ENCODE data around the gene PACS1. TPM values are rescaled to one million over a fixed set of nuclear protein-coding genes. Genes with fewer than 3 reads are reported as not detected.
A peak's percentile ranks its signal among the peaks of the same experiment; 100 is the strongest.

Gene PACS1
- total RNA-seq, 1 donor = 66.7 TPM

- Histone ChIP-seq H3K4me3 (ENCODE audit: low read length) (no peak overlapping the region), H3K4me1 (ENCODE audit: insufficient read depth, low read length) (peaks cover 28% of the 10 kb centered on the region), H3K9me3 (ENCODE audit: low read depth, low read length) (no peaks in the 10 kb centered on the region), H3K27me3 (ENCODE audit: insufficient read depth, low read length) (no peaks in the 10 kb centered on the region)
Observed at GRCh38 chr11:66281776-66282467, 211.8 kb downstream of the PACS1 start.

GRCh38 chr11:66282468-66283455 is 212.7 kb downstream of the PACS1 start:
- no peaks in the 10 kb centered on the region for H3K27me3 ChIP-seq (ENCODE audit: insufficient read depth, low read length)
- H3K9me3 ChIP-seq (ENCODE audit: low read depth, low read length) = no peaks in the 10 kb centered on the region
- H3K4me3 ChIP-seq (ENCODE audit: low read length) = no peak overlapping the region
- peaks cover 29% of the 10 kb centered on the region for H3K4me1 ChIP-seq (ENCODE audit: insufficient read depth, low read length)

GRCh38 chr11:66283461-66284105 is 213.5 kb downstream of the PACS1 start:
- Histone ChIP-seq H3K27me3 (ENCODE audit: insufficient read depth, low read length) (no peaks in the 10 kb centered on the region), H3K4me3 (ENCODE audit: low read length) (no peak overlapping the region), H3K9me3 (ENCODE audit: low read depth, low read length) (no peaks in the 10 kb centered on the region), H3K4me1 (ENCODE audit: insufficient read depth, low read length) (peaks cover 36% of the 10 kb centered on the region)

- H3K4me1 ChIP-seq (ENCODE audit: insufficient read depth, low read length) = peaks cover 36% of the 10 kb centered on the region
Observed at GRCh38 chr11:66284526-66285078, 214.5 kb downstream of the PACS1 start.

GRCh38 chr11:66285250-66285947 is 215.3 kb downstream of the PACS1 start:
- H3K9me3 ChIP-seq (ENCODE audit: low read depth, low read length) = no peaks in the 10 kb centered on the region
- peaks cover 43% of the 10 kb centered on the region for H3K4me1 ChIP-seq (ENCODE audit: insufficient read depth, low read length)
- H3K4me3 ChIP-seq (ENCODE audit: low read length) = no peak overlapping the region

More at GRCh38 chr11:66284526-66285078, 214.5 kb downstream of the PACS1 start:
- no peak overlapping the region for H3K4me3 ChIP-seq (ENCODE audit: low read length)
- no peaks in the 10 kb centered on the region for H3K27me3 ChIP-seq (ENCODE audit: insufficient read depth, low read length)
- no peaks in the 10 kb centered on the region for H3K9me3 ChIP-seq (ENCODE audit: low read depth, low read length)

GRCh38 chr11:66286699-66287098 is 216.6 kb downstream of the PACS1 start:
- Histone ChIP-seq H3K4me3 (ENCODE audit: low read length) (no peak overlapping the region), H3K4me1 (ENCODE audit: insufficient read depth, low read length) (peaks cover 42% of the 10 kb centered on the region), H3K9me3 (ENCODE audit: low read depth, low read length) (no peaks in the 10 kb centered on the region), H3K27me3 (ENCODE audit: insufficient read depth, low read length) (peaks cover 15% of the 10 kb centered on the region)

More at GRCh38 chr11:66285250-66285947, 215.3 kb downstream of the PACS1 start:
- H3K27me3 ChIP-seq (ENCODE audit: insufficient read depth, low read length) = peaks cover 4% of the 10 kb centered on the region

GRCh38 chr11:66287211-66287888 is 217.3 kb downstream of the PACS1 start:
- Histone ChIP-seq H3K9me3 (ENCODE audit: low read depth, low read length) (no peaks in the 10 kb centered on the region), H3K4me3 (ENCODE audit: low read length) (no peak overlapping the region), H3K4me1 (ENCODE audit: insufficient read depth, low read length) (peaks cover 43% of the 10 kb centered on the region), H3K27me3 (ENCODE audit: insufficient read depth, low read length) (peaks cover 17% of the 10 kb centered on the region)

GRCh38 chr11:66287889-66288670 is 218.0 kb downstream of the PACS1 start:
- H3K9me3 ChIP-seq (ENCODE audit: low read depth, low read length) = no peaks in the 10 kb centered on the region
- H3K4me3 ChIP-seq (ENCODE audit: low read length) = peak overlapping the region; percentile 67
- peaks cover 24% of the 10 kb centered on the region for H3K27me3 ChIP-seq (ENCODE audit: insufficient read depth, low read length)
- H3K4me1 ChIP-seq (ENCODE audit: insufficient read depth, low read length) = peaks cover 38% of the 10 kb centered on the region

- Histone ChIP-seq H3K4me1 (ENCODE audit: insufficient read depth, low read length) (peaks cover 38% of the 10 kb centered on the region), H3K4me3 (ENCODE audit: low read length) (peak within 1 kb of the TSS; percentile 67), H3K27me3 (ENCODE audit: insufficient read depth, low read length) (peaks cover 29% of the 10 kb centered on the region), H3K9me3 (ENCODE audit: low read depth, low read length) (no peaks in the 10 kb centered on the region)
Observed at GRCh38 chr11:66288671-66289547, 218.8 kb downstream of the PACS1 start, which contains the start of gene YIF1A. YIF1A (minus strand) TSS chr11:66289143; CDS start chr11:66288985, 158 bp downstream.

GRCh38 chr11:66289548-66290329 is 219.7 kb downstream of the PACS1 start:
- Histone ChIP-seq H3K27me3 (ENCODE audit: insufficient read depth, low read length) (peaks cover 29% of the 10 kb centered on the region), H3K9me3 (ENCODE audit: low read depth, low read length) (no peaks in the 10 kb centered on the region), H3K4me3 (ENCODE audit: low read length) (peak overlapping the region; percentile 67), H3K4me1 (ENCODE audit: insufficient read depth, low read length) (peaks cover 38% of the 10 kb centered on the region)

- Histone ChIP-seq H3K27me3 (ENCODE audit: insufficient read depth, low read length) (peaks cover 29% of the 10 kb centered on the region), H3K4me3 (ENCODE audit: low read length) (no peak overlapping the region), H3K4me1 (ENCODE audit: insufficient read depth, low read length) (peaks cover 38% of the 10 kb centered on the region), H3K9me3 (ENCODE audit: low read depth, low read length) (no peaks in the 10 kb centered on the region)
Observed at GRCh38 chr11:66290330-66290621, 220.2 kb downstream of the PACS1 start.

GRCh38 chr11:66291303-66291705 is 221.2 kb downstream of the PACS1 start:
- Histone ChIP-seq H3K9me3 (ENCODE audit: low read depth, low read length) (no peaks in the 10 kb centered on the region), H3K4me1 (ENCODE audit: insufficient read depth, low read length) (peaks cover 38% of the 10 kb centered on the region), H3K27me3 (ENCODE audit: insufficient read depth, low read length) (peaks cover 29% of the 10 kb centered on the region), H3K4me3 (ENCODE audit: low read length) (no peak overlapping the region)

Data from mononuclear cell (primary cell).